Suprapubic skin (tissue), 4 donors: Measurements from ENCODE around the gene UBXN11.

Source experiments
- CTCF ChIP-seq, 2 donors: fragments of 200-600 bp in 1 of 2; fragments of 450-650 bp in 1 of 2; sonication (generic) in 1 of 2; IDR thresholded peaks; one replicate each; pipeline ENCODE4 v1.5.1; 2016 to 2019; ENCODE audit warnings: antibody characterized with exemption in 2 of 2, mild to moderate bottlenecking in 1 of 2, moderate library complexity in 1 of 2
- POLR2A ChIP-seq, 2 donors: fragments of 450-650 bp; IDR thresholded peaks; one replicate each; pipeline ENCODE4 v1.6.1; 2017; ENCODE audit warnings: antibody characterized with exemption in 2 of 2, mild to moderate bottlenecking in 2 of 2, moderate library complexity in 2 of 2
- POLR2AphosphoS5 ChIP-seq, 3 donors: sonication (generic); formaldehyde crosslinking; IDR thresholded peaks; one replicate each; pipeline ENCODE4 v1.6.1; 2017; ENCODE audit warnings: antibody characterized with exemption in 3 of 3

- peak; percentile 77 to 87 for TF ChIP-seq CTCF (IDR thresholded peaks at IDR 0.05)
- TF ChIP-seq POLR2A (IDR thresholded peaks at IDR 0.05), result no peak
- TF ChIP-seq POLR2AphosphoS5 (IDR thresholded peaks at IDR 0.05), result peak in 2 of 3 donors; percentile 11 to 86
Measured at GRCh38 chr1:26275580-26276431, 30.6 kb downstream of the UBXN11 start.
